OCI-LY7 (cell line): ENCODE results near the gene STAT5A. TPM values are rescaled to one million over a fixed set of nuclear protein-coding genes. Genes with fewer than 3 reads are reported as not detected.
A peak's percentile ranks its signal among the peaks of the same experiment; 100 is the strongest.

Experiments
- BruUV-seq: library from RNA; stranded (reverse); fragments of 400-500 nt; replicated peaks from 2 replicates; lab custom pipeline; 2021; lab: Mats Ljungman, UMichigan
- CTCF ChIA-PET: fragments of 300-600 bp; sonication (Branson Sonifier 250); formaldehyde crosslinking; loops from one replicate; lab custom pipeline; 2022; ENCODE audit warnings: antibody characterized with exemption; ENCODE audit not compliant: unreplicated experiment; lab: Charles Lee
- POLR2A ChIA-PET: fragments of 300-600 bp; sonication (Branson Sonifier 250); formaldehyde crosslinking; loops from one replicate; lab custom pipeline; 2022; ENCODE audit warnings: antibody characterized with exemption; lab: Charles Lee
- DNase-seq: peaks from one replicate; pipeline ENCODE4 v3.0.0-alpha.2; 2015; ENCODE audit warnings: low spot score
- H2AFZ ChIP-seq: fragments of 200-600 bp; sonication (generic), shearing (Covaris generic); 2 replicates; pipeline ENCODE4 v1.6.1; 2014; ENCODE audit warnings: mild to moderate bottlenecking, antibody characterized with exemption, low read length, moderate library complexity
- H3K27ac ChIP-seq: fragments of 200-600 bp; sonication (generic); 2 replicates; pipeline ENCODE4 v1.5.1; 2014; ENCODE audit warnings: mixed run types, low read depth, mild to moderate bottlenecking, moderate library complexity, low read length, inconsistent platforms; ENCODE audit not compliant: poor library complexity, severe bottlenecking
- H3K36me3 ChIP-seq: fragments of 200-600 bp; sonication (generic); 2 replicates; pipeline ENCODE4 v1.6.1; 2014; ENCODE audit warnings: mild to moderate bottlenecking, antibody characterized with exemption, low read length, moderate library complexity, mixed read lengths; ENCODE audit not compliant: insufficient read depth
- H3K4me1 ChIP-seq: fragments of 200-600 bp; sonication (generic); 2 replicates; pipeline ENCODE4 v1.5.1; 2014; ENCODE audit warnings: mild to moderate bottlenecking, low read length; ENCODE audit not compliant: insufficient read depth, poor library complexity, severe bottlenecking
- H3K4me2 ChIP-seq: fragments of 200-600 bp; sonication (generic); 2 replicates; pipeline ENCODE4 v1.6.1; 2014; ENCODE audit warnings: mild to moderate bottlenecking, low read length
- H3K4me3 ChIP-seq: fragments of 200-600 bp; sonication (generic); 2 replicates; pipeline ENCODE4 v1.5.1; 2014; ENCODE audit warnings: mild to moderate bottlenecking, low read depth, low read length; ENCODE audit not compliant: poor library complexity, severe bottlenecking
- H3K79me2 ChIP-seq: fragments of 200-600 bp; sonication (generic); 2 replicates; pipeline ENCODE4 v1.6.1; 2016; ENCODE audit warnings: low read depth, mild to moderate bottlenecking, low read length, moderate library complexity, mixed read lengths; ENCODE audit not compliant: insufficient read depth
- H3K9me2 ChIP-seq: fragments of 200-600 bp; sonication (generic); 2 replicates; pipeline ENCODE4 v1.6.1; 2016; ENCODE audit warnings: mild to moderate bottlenecking, low read length, mixed read lengths; ENCODE audit not compliant: insufficient read depth
- H3K9me3 ChIP-seq: fragments of 200-600 bp; sonication (generic); 2 replicates; pipeline ENCODE4 v1.6.1; 2014; ENCODE audit warnings: mild to moderate bottlenecking, mixed run types, low read length, mixed read lengths
- H4K20me1 ChIP-seq: fragments of 200-600 bp; sonication (generic); 2 replicates; pipeline ENCODE4 v1.6.1; 2014; ENCODE audit warnings: mild to moderate bottlenecking, antibody characterized with exemption, low read length, moderate library complexity, mixed read lengths; ENCODE audit not compliant: insufficient read depth
- CTCF ChIP-seq: fragments of 200-600 bp; sonication (generic); conservative IDR thresholded peaks from 2 replicates; pipeline ENCODE4 v1.5.1; 2014; ENCODE audit warnings: mild to moderate bottlenecking, antibody characterized with exemption, low read length, moderate library complexity, mixed read lengths
- EZH2phosphoT487 ChIP-seq: fragments of 200-600 bp; sonication (generic); IDR thresholded peaks from 2 replicates; pipeline ENCODE4 v1.6.1; 2018; ENCODE audit warnings: low read depth, borderline replicate concordance, mild to moderate bottlenecking, mixed run types, antibody characterized with exemption, low read length, moderate library complexity, mixed read lengths
- intact Hi-C: fragments of 100-400 bp; cut with micrococcal nuclease; formaldehyde crosslinking; loops from one replicate; pipeline ENCODE4 v1.10.0; 2022; ENCODE audit not compliant: unreplicated experiment
- total RNA-seq, 2 experiments: library from RNA; depleted of rRNA in 1 of 2; stranded (reverse); fragments of >200 nt in 1 of 2; shearing (Covaris generic) in 1 of 2; gene quantifications; 2 replicates each; pipeline ENCODE4 v1.2.3, GENCODE V29; 2014 to 2022

Gene STAT5A
- total RNA-seq, 2 experiments from 2014 or later = 1.9 to 7.9 TPM

GRCh38 chr17:42251115-42251514 is 37.2 kb upstream of the STAT5A start:
- Histone ChIP-seq H3K9me2 (no peaks in the 10 kb centered on the region), H3K4me3 (no peak overlapping the region), H3K79me2 (peaks cover 19% of the 10 kb centered on the region), H3K36me3 (0 out of 2 replicates have a peak, but pooled peaks cover 3% of the 10 kb centered on the region), H3K9me3 (no peaks in the 10 kb centered on the region; the same call in 1 of the 2 replicates), H3K4me2 (no peak overlapping the region), H4K20me1 (no peaks in the 10 kb centered on the region), H3K4me1 (peaks cover 15% of the 10 kb centered on the region), H2AFZ (no peak overlapping the region), H3K27ac (no peak overlapping the region)
- intact Hi-C loops = loop anchor here (10.0 kb wide), 1 partner anchor 236 kb away; the partner anchor contains the start of gene DNAJC7
- ChIA-PET CTCF (no interaction called here), POLR2A (no interaction called here)
- DNase-seq = no peak
- no peak for TF ChIP-seq EZH2phosphoT487
- peak; percentile 64 for TF ChIP-seq CTCF
- no TSS peak for BruUV-seq

GRCh38 chr17:42252597-42253550 is 35.4 kb upstream of the STAT5A start:
- peaks cover 15% of the 10 kb centered on the region for H3K4me1 ChIP-seq
- no peaks in the 10 kb centered on the region for H4K20me1 ChIP-seq
- TF ChIP-seq EZH2phosphoT487 (no peak), CTCF (no peak)
- intact Hi-C loops = loop anchor here (10.0 kb wide), 1 partner anchor 238 kb away; the partner anchor contains the start of gene DNAJC7
- no peaks in the 10 kb centered on the region for H3K9me2 ChIP-seq
- no peak overlapping the region for H3K4me3 ChIP-seq
- ChIA-PET POLR2A (no interaction called here), CTCF (no interaction called here)
- no peak for DNase-seq
- no peaks in the 10 kb centered on the region; the same call in 1 of the 2 replicates for H3K9me3 ChIP-seq
- peaks cover 13% of the 10 kb centered on the region for H3K79me2 ChIP-seq
- H3K27ac ChIP-seq = no peak overlapping the region
- BruUV-seq = no TSS peak
- H3K36me3 ChIP-seq = no peaks in the 10 kb centered on the region
- H3K4me2 ChIP-seq = no peak overlapping the region
- H2AFZ ChIP-seq = no peak overlapping the region
